Right hindlimb (tissue), 1 donor: ENCODE measurements around the gene DHX57.

Experiments used
- DNase-seq: peaks from one replicate; pipeline ENCODE4 v3.0.0-alpha.2; 2018

Gene DHX57

GRCh38 chr2:38750011-38750890 is 125.5 kb downstream of the DHX57 start:
- DNase-seq = peak; percentile 66

GRCh38 chr2:38748943-38749804 is 126.6 kb downstream of the DHX57 start:
- no peak for DNase-seq

GRCh38 chr2:38748391-38748790 is 127.3 kb downstream of the DHX57 start:
- no peak for DNase-seq

GRCh38 chr2:38747819-38748218 is 127.9 kb downstream of the DHX57 start:
- no peak for DNase-seq
